ENCODE data around the gene FBXO36.
"Not testable (repeated sequence)": the region's sequence is repeated elsewhere in the genome, so short reads cannot be mapped to it uniquely, and the experiment has no call there.

FBXO36 gene

DNA sequence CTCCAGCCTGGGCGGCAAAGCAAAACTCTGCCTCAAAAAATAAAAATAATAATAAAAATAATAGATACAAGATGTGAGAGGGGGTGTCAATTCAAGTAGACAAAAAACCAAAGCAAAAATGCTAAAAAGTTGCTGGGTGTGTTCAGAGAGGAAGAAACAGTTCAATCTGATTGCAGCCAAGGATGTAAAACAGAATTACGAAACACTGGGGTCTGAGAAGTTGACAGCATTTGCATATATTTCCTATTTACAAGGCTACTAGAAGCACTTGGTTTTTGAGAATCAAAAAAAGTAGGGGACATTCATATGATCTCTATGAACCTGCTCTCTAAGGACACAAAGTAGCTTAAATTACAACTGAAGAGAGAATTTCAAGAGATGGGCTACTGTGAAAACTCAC is 8.1 kb upstream of the FBXO36 start:
- DNase-seq, result no peak

- no peak for DNase-seq
These were observed 4.5 kb upstream of the FBXO36 start for GRCh38 chr2:229917793-229918192.

- DNase-seq, result peak; percentile 41
These were observed 2.2 kb upstream of the FBXO36 start for GRCh38 chr2:229920011-229920641.

- peak; percentile 56 for DNase-seq
These were observed 1.0 kb upstream of the FBXO36 start for GRCh38 chr2:229921101-229921891.

DNA sequence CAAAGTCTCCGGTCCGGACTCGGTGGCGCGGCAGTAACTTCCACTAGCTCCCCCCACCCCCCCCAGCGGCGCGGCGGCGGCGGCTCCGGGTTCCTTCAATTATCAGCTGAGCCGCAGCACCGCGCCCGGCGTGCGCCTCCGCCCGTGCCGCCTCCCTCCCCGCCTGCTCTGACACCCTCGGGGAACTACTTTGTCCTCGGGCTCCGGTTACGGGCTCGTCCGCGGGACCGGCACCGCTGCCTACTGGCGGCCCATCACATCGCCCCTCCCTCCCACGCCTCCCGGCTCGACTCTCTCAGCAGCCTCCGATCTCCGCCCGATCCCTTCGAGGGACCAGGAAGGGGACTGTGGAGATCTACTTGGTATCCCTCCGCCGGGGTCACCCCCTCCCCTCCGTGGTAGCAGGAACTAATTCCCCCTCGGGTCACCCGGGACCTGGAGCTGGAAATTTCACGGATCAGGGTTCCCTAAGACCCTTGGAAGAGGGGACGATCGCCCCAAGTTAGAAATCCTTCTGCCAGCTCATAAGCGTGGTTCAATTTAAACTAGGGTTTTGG is 333 bp upstream of the FBXO36 start, which contains the start of gene TRIP12:
Gene TRIP12, minus strand, starts transcription at position 118 of the 557 bp plus-strand sequence. CDS start 41,930 bp downstream, outside the sequence.
- DNase-seq, result peak; percentile 87

DNA sequence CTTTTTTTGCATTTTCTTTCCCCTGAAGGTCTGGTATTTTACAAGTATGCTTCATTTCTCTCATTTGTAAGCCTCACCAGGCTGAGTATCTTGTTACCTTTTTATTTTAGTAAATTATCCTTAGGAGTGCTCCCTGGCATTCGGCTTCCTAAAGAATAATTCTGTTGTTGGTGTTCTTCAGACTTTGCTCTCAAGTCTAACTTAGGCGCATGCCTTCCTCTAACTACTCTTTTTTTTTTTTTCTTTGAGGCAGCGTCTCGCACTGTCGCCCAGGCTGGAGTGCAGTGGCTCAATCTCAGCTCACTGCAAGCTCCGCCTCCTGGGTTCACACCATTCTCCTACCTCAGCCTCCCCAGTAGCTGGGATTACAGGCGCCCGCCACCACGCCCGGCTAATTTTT is 2.2 kb downstream of the FBXO36 start:
- not testable (repeated sequence) for DNase-seq

DNA sequence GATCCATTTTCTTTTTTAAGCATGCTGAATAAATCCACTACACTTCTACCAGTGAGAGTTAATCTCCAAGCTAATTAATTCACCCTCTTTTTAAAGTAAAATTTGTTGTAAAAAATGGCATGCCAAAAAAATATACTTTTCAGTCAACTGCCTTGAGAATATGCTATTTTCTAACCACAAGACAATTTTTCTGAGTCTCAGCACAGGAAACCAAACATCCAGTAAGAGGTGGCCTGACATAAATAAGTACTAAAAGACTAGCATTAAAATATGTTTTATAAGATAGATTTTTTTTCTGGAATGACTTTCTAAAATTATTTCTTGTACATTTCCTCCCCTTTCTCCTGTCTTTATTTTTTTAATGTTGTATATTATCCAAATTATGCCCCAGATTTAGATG is 2.9 kb downstream of the FBXO36 start:
- no peak for DNase-seq

DNA sequence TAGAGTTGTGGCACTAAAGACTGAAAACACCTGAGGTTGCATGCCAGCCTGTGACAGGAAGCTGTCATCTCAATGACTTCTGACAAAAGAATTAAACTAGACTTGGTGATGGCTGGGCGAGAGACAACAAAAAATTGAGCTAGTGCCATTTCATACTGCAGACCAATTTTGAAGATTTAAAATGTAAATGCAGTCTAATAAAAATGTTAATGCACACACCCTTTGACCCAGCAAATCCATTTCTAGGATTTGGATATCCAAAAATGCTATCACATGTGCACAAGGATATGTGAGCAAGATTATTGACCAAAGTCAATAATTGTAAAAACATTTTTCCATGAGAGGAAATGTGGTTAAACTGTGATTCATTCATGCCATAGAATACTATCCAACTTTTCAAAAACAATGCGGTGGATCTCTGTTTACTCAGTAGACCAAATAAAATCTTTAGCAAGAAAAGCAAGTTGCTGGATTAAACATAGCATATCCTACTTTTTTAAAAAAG is 5.6 kb downstream of the FBXO36 start:
- no peak for DNase-seq

GRCh38 chr2:229930656-229931055 is 8.4 kb downstream of the FBXO36 start:
- DNase-seq, result no peak

DNA sequence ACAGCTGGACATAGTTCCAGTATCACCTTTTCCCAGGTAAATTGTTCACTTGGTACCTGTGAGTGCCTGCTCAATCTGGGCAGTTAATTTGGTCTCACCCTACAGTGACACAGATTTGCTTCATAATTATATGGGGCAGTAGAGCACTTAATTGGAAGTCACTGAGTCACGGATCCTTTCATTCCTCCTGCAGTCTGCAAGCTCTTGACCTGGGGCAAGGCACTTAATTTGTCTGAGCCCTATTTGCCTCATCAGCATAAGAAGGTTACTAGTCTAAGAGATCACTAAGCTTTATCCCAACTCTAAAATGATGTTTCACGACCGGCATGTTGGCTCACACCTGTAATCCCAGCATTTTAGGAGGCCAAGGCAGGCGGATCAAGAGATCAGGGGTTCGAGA is 8.9 kb downstream of the FBXO36 start:
- no peak for DNase-seq

- no peak for DNase-seq
These were observed 15.2 kb downstream of the FBXO36 start for GRCh38 chr2:229937537-229937936.

GRCh38 chr2:229942671-229943070 is 20.4 kb downstream of the FBXO36 start:
- no peak for DNase-seq

GRCh38 chr2:229943171-229943570 is 20.9 kb downstream of the FBXO36 start:
- DNase-seq, result no peak

- no peak for DNase-seq
These were observed 21.6 kb downstream of the FBXO36 start for GRCh38 chr2:229943770-229944449.

DNA sequence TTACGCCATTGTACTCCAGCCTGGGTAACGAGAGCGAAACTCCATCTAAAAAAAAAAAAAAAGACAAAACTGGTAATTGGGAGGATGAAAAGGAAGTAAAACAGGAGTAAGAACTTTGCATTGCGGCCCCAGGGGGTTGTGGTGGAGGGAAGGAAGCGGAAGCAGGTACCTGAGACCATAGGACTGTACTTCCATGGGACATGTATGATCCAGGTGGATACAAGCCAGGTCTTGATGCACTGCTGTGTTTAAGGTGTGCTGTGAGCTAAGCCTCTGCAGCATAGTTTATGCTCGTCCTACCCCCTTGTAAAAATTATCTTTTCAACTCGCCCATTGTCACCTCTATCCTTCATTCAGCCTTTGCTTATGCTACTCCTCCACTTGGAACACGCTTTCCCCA is 23.7 kb downstream of the FBXO36 start:
- DNase-seq, result no peak

DNA sequence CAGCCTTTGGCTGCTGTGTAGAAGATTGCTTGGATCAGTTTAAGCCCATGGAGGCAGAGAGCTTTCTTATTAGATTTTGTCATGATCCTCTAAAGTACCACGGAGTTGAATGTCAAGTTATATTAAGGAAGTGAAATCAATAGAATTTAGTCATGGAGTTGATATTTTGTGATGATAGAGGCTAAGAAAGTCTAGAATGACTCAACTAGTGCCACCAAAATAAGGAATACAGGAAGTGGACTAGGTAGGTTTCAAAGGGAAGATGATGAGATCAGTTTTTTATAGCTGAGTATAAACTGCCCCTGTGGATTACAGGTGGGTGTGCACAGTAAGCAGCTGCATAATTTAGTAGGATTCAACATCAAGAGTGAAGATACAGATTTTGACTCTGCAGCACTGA is 25.2 kb downstream of the FBXO36 start:
- no peak for DNase-seq

GRCh38 chr2:229952256-229952835 is 30.0 kb downstream of the FBXO36 start:
- no peak for DNase-seq

GRCh38 chr2:229955663-229956062 is 33.4 kb downstream of the FBXO36 start:
- no peak for DNase-seq

DNA sequence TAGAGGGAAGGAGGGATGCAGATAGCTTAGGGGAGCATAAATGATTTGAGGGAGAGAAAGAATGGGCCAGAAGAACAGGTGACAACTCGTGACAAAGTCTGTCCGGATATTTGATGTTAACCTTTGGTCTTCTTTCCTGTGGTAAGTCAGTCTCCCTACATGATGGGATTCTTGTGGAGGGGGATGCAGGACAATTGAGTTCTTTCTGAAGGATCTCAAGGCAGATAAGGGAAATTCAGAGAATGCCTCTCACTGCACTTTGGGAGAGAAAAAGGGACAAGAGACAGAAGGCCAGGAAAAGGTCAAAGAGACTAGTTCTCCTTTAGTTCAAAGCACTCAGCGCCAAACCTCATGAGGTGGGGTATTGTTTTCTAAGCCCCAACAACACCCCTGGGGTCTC is 34.2 kb downstream of the FBXO36 start:
- DNase-seq, result no peak

- not testable (repeated sequence) for DNase-seq
These were observed 41.3 kb downstream of the FBXO36 start for GRCh38 chr2:229963596-229963995.

DNA sequence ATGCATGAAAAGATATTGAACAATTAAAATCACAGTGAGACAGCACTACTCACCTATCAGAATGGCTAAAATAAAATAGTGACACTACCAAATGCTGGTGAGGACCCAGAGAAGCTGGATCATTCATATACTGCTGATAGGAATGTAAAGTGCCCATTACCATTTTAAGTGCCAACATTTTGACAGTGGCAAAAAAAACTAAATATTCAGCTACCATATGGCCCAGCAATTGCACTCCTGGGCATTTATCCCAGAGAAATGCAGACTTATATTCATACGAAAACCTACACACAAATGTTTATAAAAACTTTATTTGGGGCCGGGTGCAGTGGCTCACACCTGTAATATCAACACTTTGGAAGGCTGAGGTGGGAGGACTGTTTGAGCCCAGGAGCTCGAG is 47.6 kb downstream of the FBXO36 start:
- no peak for DNase-seq

GRCh38 chr2:229970406-229970805 is 48.1 kb downstream of the FBXO36 start:
- no peak for DNase-seq

GRCh38 chr2:229971298-229971790 is 49.0 kb downstream of the FBXO36 start:
- DNase-seq, result no peak
